Stromal cell of bone marrow (primary cell): Measurements from ENCODE around the gene ERAL1.
"Not testable (repeated sequence)": the region's sequence is repeated elsewhere in the genome, so short reads cannot be mapped to it uniquely, and the experiment has no call there.

ENCODE experiments used
- DNase-seq: peaks from one replicate; pipeline ENCODE4 v3.0.0-alpha.2; 2012; ENCODE audit warnings: low read depth

ERAL1 gene

DNA sequence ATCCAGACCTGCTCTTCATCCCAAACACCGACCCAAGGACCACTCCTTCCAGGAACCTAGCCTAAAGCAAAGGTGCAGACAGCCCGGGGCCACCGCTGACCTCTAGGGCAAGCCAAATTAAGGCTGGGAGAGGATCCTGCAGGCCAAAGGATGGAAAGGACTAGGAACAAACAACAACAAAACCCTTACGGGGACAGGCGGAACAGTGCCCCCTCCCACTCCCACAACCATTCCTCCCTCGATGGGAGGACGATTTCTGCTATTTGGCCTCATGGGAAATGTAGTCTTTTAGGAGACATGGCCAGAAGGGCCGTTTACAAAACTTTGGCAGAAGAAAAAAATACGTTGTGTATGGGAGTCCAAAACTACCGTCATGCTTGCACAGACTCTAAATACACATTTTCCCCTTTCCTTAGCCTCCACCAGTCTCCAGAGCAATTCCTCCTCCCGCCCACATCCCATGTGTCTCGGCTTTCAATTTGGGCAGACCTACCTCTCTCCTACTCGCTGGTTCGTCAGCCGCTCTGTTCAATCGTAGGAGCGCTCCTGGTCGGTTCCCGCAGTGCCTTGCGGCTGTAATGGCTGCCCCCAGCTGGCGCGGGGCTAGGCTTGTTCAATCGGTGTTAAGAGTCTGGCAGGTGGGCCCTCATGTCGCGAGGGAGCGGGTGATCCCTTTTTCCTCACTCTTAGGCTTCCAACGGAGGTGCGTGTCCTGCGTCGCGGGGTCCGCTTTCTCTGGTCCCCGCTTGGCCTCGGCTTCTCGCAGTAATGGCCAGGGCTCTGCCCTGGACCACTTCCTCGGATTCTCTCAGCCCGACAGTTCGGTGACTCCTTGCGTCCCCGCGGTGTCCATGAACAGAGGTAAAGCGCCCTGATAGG is at the start of gene ERAL1:
TSS of gene ERAL1 (plus strand) at position 560 of the 879 bp plus-strand sequence. CDS start at position 579, 19 bp downstream.
- peak; percentile 83 for DNase-seq

DNA sequence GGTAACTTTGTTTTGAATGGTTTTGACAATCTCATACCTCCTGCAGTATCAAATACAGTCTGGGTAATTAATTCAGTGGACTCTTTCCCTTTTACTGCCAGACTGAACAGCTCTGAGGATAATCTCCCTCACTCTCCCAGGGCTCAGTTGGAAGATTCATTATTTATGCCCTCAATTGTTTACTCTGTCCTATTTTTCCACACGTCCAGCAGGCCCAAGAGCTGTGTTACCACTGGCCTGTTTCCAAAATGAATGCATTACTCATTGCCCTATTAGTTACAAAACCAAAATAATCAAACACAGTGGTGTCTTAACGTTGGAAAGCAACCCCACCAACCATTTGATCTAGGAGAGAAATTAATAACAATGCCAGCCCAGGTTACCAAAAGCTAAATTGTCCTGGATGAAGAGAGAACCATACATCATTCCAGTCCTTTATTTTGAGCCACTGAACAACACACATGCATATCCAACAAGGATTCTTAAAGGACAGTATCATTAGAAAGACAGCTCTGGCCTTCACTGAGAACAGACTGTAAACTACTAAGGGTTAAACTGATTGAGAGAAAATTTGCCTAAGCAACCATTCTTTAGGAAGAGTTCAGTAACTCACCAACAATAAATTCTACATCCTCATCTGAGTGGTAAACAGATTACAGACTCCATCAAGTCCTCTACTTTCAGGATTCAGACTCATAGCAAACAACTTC is 46.7 kb upstream of the ERAL1 start:
- DNase-seq: peak; percentile 82

GRCh38 chr17:28810437-28810836 is 44.4 kb upstream of the ERAL1 start:
- DNase-seq: no peak

DNA sequence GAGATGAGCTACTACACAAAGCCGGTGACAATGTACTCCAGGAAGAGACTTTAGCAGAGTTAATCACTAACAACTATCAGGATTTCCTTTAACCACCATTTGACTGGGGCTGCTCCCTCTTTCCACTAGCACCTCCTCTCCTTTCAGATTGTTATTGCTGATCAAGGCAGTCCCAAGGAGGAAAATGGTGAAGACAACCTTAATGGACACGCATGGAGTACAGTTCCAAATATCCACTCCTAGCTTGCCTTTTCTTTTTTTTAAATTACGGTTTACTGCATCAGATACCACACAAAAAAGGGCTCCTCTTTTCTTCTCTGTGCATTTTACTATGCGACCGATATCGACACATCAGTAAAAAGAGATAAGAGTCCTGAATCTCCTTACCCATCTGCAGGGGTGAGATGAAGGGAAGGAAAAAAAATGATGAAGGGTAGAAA is 43.1 kb upstream of the ERAL1 start:
- DNase-seq: no peak

DNA sequence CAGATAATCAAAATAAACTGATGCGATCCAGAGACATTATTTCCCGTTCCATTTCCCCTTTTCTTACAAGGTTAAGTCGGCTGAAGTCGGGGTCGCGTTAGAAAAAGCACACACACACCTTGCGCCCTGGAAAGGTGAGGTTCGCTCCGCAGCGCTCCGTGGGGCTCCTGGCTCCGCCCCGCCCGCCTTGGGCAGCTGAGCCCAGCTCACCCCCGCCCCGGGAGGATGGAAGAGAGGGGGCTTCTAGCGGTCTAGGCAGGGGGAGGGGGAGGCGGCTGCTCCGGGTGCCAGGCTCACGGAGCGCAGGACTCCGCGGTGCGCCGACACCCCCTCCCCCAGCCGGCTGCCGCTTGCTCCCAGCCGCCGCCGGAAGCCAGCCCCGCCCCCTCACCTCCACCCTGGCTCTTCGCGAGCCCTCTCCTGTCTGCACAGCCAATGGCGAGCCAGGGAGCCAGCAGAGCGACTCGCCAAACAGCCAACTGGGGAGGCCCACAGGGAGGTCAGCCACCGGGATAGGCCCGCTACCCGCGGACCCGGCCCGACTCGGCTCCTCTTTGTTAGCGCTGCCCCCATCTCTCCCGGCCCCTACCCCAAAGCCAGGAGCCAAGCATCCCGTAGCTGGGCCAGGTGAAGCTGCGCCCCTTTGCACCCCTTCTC is 42.6 kb upstream of the ERAL1 start:
- DNase-seq: peak; percentile 96

DNA sequence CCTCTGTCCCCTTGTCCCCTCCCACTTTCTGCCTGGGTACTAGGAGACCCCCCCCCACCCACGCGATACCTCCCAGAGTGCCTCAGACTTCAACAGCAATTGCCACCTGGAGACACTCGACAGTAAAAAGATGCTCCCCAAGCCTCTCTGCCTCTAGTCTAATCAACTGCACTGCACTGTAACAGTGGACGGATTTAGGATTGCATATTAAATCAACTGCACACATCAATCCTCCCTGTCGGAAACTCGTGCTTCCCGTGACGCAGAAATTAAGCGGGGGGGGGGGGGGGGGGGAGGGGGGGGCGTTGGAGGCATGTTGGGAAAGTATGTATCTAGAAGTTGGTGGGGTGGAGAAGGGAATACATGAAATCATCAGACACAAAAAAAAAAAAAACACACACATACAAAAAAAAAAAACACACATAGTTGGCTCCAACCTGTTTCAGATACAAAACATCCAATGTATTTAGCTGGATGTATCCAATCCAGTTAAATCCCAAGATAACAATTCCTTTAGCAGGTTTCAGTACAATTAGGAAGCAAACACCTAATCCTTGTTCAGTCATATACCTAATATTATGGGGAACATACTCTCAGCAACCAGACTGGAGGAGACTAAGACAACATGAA is 42.0 kb upstream of the ERAL1 start:
- peak; percentile 21 for DNase-seq

DNA sequence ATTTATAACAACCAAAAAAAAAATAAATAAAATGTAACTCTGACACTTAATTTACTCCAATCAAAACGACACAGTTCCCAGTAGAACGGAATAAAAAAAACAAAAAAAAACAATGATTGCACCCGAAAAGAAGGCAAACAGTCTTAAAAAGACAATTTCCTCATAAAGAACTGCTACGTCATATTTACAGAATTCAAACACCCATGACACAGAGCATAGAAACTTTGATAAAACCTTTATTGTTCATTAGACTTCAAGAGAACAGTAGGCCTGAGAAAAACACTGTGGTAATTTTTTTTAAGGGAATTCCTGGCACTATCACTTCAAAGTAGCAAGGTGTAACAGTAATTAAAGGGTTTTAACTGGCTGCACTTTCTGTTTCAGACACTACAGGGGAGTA is 38.3 kb upstream of the ERAL1 start:
- no peak for DNase-seq

- DNase-seq: no peak
Observed at GRCh38 chr17:28818819-28819221, 36.0 kb upstream of the ERAL1 start.

DNA sequence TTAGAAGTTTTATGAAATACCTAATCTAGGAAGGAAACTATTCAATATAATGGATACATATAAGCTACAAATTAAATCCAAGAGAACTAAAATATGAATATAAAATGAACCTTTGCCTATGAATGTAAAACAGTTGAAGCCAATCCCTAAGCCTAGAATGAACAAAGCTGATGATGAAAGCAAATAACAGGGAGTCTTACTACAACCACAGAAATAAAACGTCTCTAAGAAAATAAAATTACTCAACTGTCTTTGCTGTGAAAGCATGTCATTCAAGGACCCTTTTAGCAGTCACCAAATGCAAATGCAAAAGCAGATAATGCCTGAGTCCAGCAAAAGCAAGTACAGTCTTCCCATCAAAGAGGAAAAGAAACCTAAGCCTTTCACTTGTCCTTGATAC is 35.2 kb upstream of the ERAL1 start:
- no peak for DNase-seq

DNA sequence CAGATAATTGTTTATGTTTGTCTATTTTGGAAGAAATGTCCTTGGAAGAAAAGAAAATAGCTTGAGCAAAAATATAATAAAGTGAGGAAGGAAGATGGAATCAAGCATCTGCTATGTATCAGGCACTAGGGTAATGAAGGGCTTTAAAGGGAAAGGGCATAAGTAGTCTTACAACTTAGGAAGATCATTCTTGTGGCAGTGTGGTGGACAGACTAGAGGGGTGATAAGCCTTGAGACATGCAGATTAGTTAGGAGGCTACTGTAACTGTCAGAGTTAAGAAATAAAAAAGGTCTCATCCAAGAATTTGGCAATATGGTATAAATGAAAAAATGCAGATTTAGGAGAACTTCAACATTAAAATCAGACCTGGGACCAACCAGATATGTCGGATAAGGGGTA is 27.1 kb upstream of the ERAL1 start:
- DNase-seq: no peak

GRCh38 chr17:28828294-28829040 is 26.3 kb upstream of the ERAL1 start:
- no peak for DNase-seq

DNA sequence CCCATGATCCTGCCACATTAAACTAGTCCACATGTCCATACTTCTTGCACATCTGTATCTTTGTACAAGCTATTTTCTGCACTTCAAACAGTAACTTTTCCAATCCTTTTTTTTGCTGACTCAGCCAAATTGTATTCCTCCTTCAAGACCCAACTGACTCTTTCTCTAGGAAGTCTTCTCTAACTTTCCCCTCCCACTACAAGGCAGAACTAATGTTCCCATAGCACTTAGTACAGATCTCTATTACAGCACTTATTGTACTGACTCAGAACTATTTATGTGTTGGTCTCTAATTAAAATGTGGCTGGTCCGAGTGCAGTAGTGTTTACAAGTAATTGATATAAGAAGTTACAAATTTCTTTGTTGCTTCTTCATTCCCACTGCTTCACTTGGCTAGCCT is 20.4 kb upstream of the ERAL1 start:
- DNase-seq: no peak

GRCh38 chr17:28836541-28836940 is 18.3 kb upstream of the ERAL1 start:
- DNase-seq: not testable (repeated sequence)

GRCh38 chr17:28839221-28839620 is 15.6 kb upstream of the ERAL1 start:
- no peak for DNase-seq

DNA sequence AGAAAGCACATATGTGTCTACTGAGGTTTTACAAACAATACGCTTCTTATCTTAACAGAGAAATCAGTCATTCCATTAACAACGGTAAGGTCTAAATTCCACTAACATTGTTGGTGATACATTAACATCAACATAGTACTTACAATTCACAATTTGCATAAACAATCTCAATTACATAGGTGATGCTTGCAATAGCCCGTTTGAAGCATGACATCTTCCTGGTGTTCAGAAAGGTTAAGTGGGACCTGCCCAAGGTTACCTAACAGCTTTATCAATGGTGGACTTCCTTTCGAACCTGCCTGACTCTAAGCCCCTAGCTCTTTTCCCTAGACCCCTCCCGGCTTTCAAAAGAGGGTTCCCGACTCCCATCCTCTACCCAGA is 12.9 kb upstream of the ERAL1 start:
- no peak for DNase-seq

DNA sequence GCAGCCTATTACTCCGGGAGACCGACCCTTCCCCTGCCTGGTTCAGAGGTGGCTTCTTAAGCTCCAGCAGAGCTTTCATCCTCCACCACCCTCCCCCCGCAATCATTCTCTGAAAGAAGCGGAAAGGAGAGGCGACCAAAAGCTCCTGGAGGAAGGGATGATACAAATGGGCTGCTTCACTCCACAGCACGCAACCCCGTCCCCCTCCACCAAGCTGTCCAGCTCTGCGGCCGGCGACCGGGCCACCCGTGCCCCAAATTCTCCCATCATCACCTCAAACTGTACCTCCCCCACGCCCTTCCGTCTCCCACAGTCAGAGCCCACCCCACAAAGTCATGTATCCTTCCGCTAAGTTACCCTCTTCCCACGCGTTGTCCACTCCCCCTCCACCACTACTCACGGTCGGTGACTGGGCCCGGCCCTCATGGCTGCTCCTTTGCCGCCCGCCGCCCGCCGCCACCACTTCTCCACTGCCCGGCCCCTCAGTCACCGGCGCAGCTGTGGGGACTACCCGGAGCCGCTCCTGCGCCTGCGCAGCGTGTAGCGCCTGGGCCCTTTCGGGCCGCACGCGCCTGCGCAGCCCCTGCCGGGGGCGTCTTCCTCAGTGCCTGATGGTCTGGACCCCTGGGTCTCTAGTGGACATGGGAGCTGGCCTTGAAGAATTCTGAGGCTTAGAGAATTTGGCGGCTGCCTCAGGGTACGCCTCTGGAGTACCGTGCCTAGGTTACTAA is 12.4 kb upstream of the ERAL1 start, which contains the start of gene FAM222B:
TSS of gene FAM222B (minus strand) at position 509 of the 731 bp plus-strand sequence. CDS start 76,123 bp downstream, outside the sequence.
- DNase-seq: peak; percentile 59

DNA sequence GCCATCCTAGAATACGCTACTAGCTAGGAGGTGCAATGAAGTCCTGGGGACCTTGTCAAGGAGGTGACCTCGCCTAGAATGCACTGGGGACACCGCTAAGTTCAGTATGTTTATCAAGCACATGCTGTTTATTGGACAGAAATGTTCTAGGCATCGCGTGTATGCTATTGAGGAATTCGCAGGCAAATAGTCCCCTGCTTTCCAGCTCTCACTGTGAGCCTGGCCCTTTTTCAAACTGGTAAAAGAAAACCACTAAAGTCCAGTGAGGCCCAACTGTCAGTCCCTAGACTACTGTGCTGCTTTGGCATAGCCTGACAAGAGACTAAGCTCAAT is 11.0 kb upstream of the ERAL1 start:
- no peak for DNase-seq

- no peak for DNase-seq
Observed at GRCh38 chr17:28846231-28846630, 8.6 kb upstream of the ERAL1 start.

DNA sequence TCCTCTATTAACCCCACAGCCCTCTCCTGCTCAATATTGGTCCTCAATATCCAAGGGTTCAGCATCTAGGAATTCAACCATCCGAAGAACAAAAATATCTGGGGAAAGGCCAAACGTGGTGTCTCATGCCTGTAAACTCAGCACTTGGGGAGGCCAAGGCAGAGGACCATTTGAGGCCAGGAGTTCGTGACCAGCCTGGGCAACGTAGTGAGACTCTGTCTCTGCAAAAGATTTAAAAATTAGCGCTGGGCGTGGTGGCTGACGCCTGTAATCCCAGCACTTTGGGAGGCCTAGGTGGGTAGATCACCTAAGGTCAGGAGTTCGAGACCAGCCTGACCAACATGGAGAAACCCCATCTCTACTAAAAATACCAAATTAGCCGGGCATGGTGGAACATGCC is 8.1 kb upstream of the ERAL1 start:
- DNase-seq: not testable (repeated sequence)

DNA sequence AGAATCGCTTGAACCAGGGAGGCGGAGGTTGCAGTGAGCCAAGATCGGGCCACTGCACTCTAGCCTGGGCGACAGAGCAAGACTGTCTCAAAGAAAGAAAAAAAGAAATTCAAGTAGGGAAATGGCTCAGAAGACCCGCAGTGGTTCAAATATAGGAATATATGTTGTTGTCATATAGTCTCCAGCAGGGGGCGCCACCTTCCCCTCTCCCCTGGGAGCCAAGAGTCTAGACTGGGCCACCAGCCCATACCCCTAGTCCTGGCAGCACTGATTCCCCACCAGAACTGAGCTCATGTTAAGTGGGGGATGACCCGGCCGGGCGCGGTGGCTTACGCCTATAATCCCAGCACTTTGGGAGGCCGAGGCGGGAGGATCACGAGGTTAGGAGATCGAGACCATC is 6.1 kb upstream of the ERAL1 start:
- not testable (repeated sequence) for DNase-seq

DNA sequence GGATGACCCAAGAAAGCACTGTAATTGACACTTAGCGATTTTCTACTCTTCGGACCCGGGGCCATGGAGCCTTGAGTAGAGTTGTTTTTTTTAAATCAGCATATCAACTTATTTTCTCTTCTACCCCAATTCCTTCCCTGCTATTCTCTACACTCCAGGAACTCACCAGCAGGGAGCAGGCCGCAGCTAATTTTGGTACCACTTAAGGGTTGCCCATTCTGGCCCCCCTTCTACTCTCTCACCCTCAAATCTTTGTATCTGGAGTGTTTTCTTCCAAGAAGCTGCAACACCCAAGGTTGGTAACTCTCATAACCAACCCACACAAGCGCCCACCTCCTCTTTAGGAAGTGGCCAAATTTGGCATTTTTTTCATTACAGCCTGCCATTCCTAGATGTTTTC is 5.5 kb upstream of the ERAL1 start:
- DNase-seq: no peak
